ENCODE results near the gene PAPPA2.

DNA sequence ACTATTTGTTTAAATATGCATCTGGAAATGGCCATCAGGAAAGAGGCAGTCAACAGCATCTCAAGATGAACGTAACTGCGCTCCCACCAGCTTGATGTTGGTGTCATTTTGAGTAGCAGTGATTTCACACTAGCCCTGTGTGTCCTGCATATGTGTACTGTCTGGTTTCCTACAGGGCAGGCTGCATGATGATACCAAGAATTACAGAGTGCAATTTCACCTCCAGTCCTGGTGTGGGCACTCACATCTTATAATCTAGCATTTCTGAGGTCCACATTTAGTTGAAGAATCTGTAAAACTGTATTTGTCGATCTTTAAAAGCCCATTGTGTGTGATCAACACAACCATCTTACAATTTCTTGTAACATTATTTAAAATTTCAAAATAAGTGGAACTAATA lies 336.4 kb downstream of the PAPPA2 start:
- no peak for TF ChIP-seq JUND (IDR thresholded peaks at IDR 0.05; ENCODE audit: borderline replicate concordance, low read depth, low read length)
- no peak for TF ChIP-seq JUND (tag; IDR thresholded peaks at IDR 0.05; ENCODE audit: borderline replicate concordance, low read depth, low read length)
- no peak for TF ChIP-seq ZNF431 (CRISPR knock-in tag; IDR thresholded peaks at IDR 0.05)
- TF ChIP-seq, protein P1, sequence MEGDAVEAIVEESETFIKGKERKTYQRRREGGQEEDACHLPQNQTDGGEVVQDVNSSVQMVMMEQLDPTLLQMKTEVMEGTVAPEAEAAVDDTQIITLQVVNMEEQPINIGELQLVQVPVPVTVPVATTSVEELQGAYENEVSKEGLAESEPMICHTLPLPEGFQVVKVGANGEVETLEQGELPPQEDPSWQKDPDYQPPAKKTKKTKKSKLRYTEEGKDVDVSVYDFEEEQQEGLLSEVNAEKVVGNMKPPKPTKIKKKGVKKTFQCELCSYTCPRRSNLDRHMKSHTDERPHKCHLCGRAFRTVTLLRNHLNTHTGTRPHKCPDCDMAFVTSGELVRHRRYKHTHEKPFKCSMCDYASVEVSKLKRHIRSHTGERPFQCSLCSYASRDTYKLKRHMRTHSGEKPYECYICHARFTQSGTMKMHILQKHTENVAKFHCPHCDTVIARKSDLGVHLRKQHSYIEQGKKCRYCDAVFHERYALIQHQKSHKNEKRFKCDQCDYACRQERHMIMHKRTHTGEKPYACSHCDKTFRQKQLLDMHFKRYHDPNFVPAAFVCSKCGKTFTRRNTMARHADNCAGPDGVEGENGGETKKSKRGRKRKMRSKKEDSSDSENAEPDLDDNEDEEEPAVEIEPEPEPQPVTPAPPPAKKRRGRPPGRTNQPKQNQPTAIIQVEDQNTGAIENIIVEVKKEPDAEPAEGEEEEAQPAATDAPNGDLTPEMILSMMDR (IDR thresholded peaks at IDR 0.05 in 2 of 3, conservative IDR thresholded peaks at IDR 0.05 in 1 of 3; ENCODE audit: insufficient read depth in 2 of 3, low read depth in 1 of 3, low read length in 3 of 3): peak; percentile 10 to 42 (median 29); a peak in 3 of 6 replicates
- no peak for TF ChIP-seq PURB (CRISPR knock-in tag; IDR thresholded peaks at IDR 0.05; ENCODE audit: low read depth)
